Coronary artery (tissue), 2 donors: Measurements from ENCODE around the gene CUX1.

Experiments
- DNase-seq: peaks from one replicate; pipeline ENCODE4 v3.0.0-alpha.2; 2017; ENCODE audit warnings: low spot score
- H3K27ac ChIP-seq, 2 donors: fragments of 200-600 bp; sonication (generic); one replicate each; pipeline ENCODE4 v1.5.1; 2016 to 2019
- H3K4me3 ChIP-seq: fragments of 200-600 bp; sonication (generic); 2 replicates; pipeline ENCODE4 v1.5.1; 2016; ENCODE audit warnings: mild to moderate bottlenecking, moderate library complexity
- CTCF ChIP-seq: fragments of 200-600 bp; sonication (generic); IDR thresholded peaks from one replicate; pipeline ENCODE4 v1.5.1; 2019; ENCODE audit warnings: antibody characterized with exemption

The CUX1 gene

GRCh38 chr7:102239206-102239820, 421.9 kb downstream of the CUX1 start:
- TF ChIP-seq CTCF: no peak
- Histone ChIP-seq H3K4me3 (no peak overlapping the region), H3K27ac (no peak overlapping the region)
- no peak for DNase-seq

GRCh38 chr7:102241431-102241830, 424.0 kb downstream of the CUX1 start:
- DNase-seq: no peak
- no peak for TF ChIP-seq CTCF
- no peak overlapping the region for H3K4me3 ChIP-seq
- H3K27ac ChIP-seq: no peak overlapping the region

GRCh38 chr7:102244601-102245000, 427.2 kb downstream of the CUX1 start:
- DNase-seq: no peak

GRCh38 chr7:102248081-102248455, 430.6 kb downstream of the CUX1 start:
- no peak overlapping the region for H3K27ac ChIP-seq
- DNase-seq: no peak
- H3K4me3 ChIP-seq: no peak overlapping the region
- TF ChIP-seq CTCF: no peak

More at GRCh38 chr7:102244601-102245000, 427.2 kb downstream of the CUX1 start:
- Histone ChIP-seq H3K27ac (no peak overlapping the region), H3K4me3 (no peak overlapping the region)
- no peak for TF ChIP-seq CTCF

- no peak for TF ChIP-seq CTCF
- H3K27ac ChIP-seq: no peak overlapping the region
- no peak overlapping the region for H3K4me3 ChIP-seq
- no peak for DNase-seq
These were observed 431.3 kb downstream of the CUX1 start for GRCh38 chr7:102248456-102249395.

- no peak overlapping the region for H3K4me3 ChIP-seq
These were observed 434.3 kb downstream of the CUX1 start for GRCh38 chr7:102251531-102252365.

More at GRCh38 chr7:102251531-102252365, 434.3 kb downstream of the CUX1 start:
- H3K27ac ChIP-seq: no peak overlapping the region
- no peak for TF ChIP-seq CTCF
- no peak for DNase-seq
